ENCODE data around the gene TUBB. TPM values are rescaled to one million over a fixed set of nuclear protein-coding genes. Genes with fewer than 3 reads are reported as not detected.

Gene TUBB
- total and polyA plus RNA-seq, 9 of the 15 experiments (the other 6 are each of a cell fraction or from before 2014, with no cell fraction given): 971 to 2,870 (median 1,478) TPM

DNA sequence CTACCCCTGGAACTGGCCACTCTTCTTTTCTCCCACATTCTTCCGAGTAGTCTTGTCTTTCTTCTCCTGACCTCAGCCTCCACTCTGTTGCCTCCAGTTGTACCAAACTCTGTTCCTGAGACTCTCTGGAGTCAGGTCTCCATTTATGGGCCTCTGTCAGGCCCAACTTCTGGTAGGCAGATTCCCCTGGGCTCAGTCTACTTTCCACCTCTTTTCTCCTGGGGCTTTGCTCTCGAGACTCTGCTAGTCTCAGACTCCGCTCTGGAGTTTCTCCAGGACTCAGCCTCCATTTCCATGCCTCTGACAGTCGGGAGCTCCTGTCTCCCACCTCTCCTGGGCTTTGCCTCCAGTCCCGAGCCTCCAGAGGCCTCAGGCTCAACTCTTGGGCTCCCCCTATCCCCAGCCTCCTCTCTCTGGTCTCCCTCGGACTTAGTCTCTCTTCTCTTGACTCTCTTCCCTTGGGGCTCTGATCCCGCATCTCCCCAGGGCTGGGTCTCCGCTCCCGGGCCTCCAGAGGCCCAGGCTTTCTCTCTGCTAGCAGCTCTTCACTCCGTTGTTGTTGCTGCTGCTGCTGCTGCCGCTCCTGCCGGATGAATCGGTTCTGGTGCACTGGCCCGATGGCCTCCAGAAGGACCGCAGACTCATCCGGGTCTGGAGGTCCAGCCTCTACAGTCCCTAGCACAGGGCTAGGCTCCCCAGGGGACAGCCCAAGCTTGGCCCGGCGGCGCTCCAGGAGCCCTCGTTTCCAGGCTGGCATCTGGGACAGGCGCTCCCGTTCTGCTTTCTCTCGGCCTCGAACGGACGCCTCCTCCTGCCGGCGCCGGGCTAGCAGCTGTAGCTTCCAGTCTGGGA lies 34.8 kb upstream of the TUBB start (continued):
- TF ChIP-seq KDM5B (IDR thresholded peaks at IDR 0.05; ENCODE audit: insufficient replicate concordance, low read depth, low read length) (peak; percentile 13), SMARCA4 (IDR thresholded peaks at IDR 0.05) (no peak), KDM2B (CRISPR knock-in tag; IDR thresholded peaks at IDR 0.05) (no peak), E2F3 (CRISPR knock-in tag; IDR thresholded peaks at IDR 0.05) (no peak), TCF7 (IDR thresholded peaks at IDR 0.05; ENCODE audit: borderline replicate concordance) (no peak), BRD9 (IDR thresholded peaks at IDR 0.05; ENCODE audit: low read depth, partially characterized antibody) (peak; percentile 32), ELF4 (CRISPR knock-in tag; IDR thresholded peaks at IDR 0.05) (peak; percentile 47; the same call in 1 of the 2 replicates), SIN3B (IDR thresholded peaks at IDR 0.05; ENCODE audit: low read depth) (no peak)
- TF ChIP-seq, protein P1, sequence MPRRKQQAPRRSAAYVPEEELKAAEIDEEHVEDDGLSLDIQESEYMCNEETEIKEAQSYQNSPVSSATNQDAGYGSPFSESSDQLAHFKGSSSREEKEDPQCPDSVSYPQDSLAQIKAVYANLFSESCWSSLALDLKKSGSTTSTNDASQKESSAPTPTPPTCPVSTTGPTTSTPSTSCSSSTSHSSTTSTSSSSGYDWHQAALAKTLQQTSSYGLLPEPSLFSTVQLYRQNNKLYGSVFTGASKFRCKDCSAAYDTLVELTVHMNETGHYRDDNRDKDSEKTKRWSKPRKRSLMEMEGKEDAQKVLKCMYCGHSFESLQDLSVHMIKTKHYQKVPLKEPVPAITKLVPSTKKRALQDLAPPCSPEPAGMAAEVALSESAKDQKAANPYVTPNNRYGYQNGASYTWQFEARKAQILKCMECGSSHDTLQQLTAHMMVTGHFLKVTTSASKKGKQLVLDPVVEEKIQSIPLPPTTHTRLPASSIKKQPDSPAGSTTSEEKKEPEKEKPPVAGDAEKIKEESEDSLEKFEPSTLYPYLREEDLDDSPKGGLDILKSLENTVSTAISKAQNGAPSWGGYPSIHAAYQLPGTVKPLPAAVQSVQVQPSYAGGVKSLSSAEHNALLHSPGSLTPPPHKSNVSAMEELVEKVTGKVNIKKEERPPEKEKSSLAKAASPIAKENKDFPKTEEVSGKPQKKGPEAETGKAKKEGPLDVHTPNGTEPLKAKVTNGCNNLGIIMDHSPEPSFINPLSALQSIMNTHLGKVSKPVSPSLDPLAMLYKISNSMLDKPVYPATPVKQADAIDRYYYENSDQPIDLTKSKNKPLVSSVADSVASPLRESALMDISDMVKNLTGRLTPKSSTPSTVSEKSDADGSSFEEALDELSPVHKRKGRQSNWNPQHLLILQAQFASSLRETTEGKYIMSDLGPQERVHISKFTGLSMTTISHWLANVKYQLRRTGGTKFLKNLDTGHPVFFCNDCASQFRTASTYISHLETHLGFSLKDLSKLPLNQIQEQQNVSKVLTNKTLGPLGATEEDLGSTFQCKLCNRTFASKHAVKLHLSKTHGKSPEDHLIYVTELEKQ (CRISPR knock-in tag; IDR thresholded peaks at IDR 0.05): no peak
- TF ChIP-seq, protein P2, sequence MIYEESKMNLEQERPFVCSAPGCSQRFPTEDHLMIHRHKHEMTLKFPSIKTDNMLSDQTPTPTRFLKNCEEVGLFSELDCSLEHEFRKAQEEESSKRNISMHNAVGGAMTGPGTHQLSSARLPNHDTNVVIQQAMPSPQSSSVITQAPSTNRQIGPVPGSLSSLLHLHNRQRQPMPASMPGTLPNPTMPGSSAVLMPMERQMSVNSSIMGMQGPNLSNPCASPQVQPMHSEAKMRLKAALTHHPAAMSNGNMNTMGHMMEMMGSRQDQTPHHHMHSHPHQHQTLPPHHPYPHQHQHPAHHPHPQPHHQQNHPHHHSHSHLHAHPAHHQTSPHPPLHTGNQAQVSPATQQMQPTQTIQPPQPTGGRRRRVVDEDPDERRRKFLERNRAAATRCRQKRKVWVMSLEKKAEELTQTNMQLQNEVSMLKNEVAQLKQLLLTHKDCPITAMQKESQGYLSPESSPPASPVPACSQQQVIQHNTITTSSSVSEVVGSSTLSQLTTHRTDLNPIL (CRISPR knock-in tag; IDR thresholded peaks at IDR 0.05): no peak
- TF ChIP-seq, protein P3, sequence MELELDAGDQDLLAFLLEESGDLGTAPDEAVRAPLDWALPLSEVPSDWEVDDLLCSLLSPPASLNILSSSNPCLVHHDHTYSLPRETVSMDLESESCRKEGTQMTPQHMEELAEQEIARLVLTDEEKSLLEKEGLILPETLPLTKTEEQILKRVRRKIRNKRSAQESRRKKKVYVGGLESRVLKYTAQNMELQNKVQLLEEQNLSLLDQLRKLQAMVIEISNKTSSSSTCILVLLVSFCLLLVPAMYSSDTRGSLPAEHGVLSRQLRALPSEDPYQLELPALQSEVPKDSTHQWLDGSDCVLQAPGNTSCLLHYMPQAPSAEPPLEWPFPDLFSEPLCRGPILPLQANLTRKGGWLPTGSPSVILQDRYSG (tag; conservative IDR thresholded peaks at IDR 0.05; ENCODE audit: low read depth): no peak
- TF ChIP-seq, protein P4, sequence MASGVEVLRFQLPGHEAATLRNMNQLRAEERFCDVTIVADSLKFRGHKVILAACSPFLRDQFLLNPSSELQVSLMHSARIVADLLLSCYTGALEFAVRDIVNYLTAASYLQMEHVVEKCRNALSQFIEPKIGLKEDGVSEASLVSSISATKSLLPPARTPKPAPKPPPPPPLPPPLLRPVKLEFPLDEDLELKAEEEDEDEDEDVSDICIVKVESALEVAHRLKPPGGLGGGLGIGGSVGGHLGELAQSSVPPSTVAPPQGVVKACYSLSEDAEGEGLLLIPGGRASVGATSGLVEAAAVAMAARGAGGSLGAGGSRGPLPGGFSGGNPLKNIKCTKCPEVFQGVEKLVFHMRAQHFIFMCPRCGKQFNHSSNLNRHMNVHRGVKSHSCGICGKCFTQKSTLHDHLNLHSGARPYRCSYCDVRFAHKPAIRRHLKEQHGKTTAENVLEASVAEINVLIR (CRISPR knock-in tag; IDR thresholded peaks at IDR 0.05): no peak
- TF ChIP-seq, protein P5, sequence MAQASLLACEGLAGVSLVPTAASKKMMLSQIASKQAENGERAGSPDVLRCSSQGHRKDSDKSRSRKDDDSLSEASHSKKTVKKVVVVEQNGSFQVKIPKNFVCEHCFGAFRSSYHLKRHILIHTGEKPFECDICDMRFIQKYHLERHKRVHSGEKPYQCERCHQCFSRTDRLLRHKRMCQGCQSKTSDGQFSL (CRISPR knock-in tag; IDR thresholded peaks at IDR 0.05): no peak
- TF ChIP-seq, protein P5 (tag; IDR thresholded peaks at IDR 0.05): 0 out of 4 replicates have a peak, but pooled peaks of 1 of the 2 experiments have one; percentile 15

Measured in K562 (cell line).